Stimulated activated CD4-positive, alpha-beta T cell treated with anti-CD3 and anti-CD28 coated beads, Interleukin-1b, Interleukin-23, amount 100 ng/mL, for 4 hours (primary cell): ENCODE measurements around the gene ENTPD8.
"Not testable (repeated sequence)": the region's sequence is repeated elsewhere in the genome, so short reads cannot be mapped to it uniquely, and the experiment has no call there.

Experiments used
- DNase-seq, 2 donors: peaks; one replicate each; pipeline ENCODE4 v3.0.0-alpha.2; 2020; ENCODE audit warnings: low read depth in 2 of 2

ENTPD8 gene

DNA sequence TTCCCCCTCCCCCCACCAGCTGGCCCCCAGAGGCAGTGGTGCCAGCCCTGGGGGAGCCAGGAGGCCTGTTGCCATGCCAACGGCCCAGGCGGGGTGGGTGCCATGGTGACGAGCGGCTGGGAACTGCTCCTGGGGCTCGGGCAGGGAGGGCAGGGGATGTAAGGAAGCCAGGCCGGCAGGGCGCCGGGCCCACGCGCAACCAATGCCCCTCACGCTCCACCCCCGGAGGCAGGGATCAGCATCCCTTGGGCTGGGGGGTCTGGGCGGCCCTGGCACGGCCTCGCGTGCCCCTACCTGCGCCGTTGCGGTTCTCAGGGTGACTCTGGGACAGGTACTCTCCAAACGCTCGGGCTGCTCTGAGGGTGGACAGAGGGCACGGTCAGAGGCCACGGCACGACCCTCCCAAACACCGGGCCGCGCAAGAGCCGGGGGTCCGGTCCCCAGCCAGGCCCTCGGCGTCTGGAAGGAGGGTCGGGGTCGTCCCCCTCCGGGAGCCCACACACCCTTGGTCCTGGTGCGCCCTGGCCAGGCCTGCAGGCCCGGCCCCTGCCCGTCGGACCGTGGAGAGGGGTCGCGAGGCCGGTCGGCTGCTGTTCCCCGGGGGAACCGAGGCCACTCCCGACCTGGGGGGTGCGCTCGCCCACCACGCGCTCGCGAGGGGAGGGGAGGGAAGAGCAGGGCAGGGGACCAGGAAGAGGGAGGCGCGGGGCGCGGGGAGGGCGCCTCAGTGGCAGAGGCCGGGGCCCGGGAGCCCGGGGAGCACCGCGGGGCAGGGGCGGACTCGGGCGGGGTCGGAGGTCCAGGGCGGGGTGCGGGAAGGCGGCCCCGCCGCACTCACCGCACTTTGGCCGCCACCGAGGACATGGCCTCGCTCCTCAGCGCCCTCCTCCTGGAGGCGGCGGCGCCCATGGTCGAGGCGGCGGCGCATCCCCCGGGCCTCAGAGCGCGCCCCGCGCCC, 17.3 kb upstream of the ENTPD8 start:
- DNase-seq, result no peak

- no peak for DNase-seq
Measured at GRCh38 chr9:137457406-137458193, 16.4 kb upstream of the ENTPD8 start.

DNA sequence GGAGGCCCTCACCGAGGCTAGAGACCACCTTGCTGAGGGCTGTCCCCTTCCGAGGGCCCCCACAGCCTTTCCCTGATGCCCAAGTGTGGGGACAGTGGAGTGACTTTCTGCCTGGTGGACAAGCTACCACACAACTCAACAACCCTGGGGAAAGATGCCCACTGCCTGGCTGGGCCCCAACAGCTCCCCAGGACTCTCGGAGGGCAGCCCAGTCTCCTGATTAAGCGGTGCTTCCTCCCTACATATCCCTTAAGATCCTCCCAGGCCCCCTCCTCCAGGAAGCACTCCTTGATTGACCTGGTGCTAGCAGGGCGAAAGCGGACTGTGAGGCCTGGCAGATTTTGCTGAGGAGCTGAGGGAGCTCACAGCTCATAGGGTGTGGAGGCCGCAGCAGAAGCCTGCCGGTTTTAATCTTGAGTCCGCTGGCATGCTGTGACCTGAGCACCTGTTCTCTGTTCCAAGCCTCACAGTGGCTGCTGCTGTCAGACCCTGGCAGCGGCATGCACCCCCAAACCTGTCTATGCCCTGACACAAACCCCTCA, 15.8 kb upstream of the ENTPD8 start:
- no peak for DNase-seq

DNA sequence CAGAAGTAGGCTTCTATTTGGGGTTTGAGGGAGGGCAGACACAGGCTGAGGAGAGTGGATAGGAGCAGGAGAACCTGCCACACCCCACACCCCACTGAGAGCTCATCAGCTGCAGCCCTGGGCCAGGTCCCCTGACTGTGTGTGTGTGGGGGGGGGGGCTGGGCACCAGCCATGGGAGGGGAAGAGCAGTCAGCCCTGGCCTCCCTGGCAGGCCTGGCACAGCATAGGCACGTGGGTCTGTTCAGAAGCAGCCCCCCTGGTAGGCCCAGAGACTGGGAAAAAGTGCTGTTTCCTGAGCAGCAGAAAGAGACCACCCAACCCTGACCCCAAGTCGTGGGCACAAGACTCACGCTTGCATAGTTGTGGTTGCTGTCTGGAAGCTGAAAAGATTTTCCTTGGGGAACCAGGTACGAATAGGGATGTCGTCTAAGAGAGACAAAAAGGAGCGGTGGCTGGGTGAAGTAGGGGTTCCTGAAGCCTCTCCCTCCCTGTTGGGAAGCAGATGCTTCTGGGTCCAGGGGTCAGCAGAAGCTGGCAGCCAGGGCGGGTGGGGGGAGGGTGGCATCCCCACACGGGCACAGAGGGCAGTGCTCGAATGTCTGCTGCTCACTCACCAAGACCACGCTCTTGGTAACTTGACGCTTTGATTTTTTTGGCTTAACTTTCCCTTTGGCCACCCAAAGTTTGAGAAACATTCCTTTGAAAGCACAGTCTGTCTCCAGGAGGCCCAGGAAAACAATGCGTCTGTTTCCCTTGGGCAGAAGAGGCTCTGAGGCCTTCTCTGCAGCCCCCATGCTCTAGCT, 15.1 kb upstream of the ENTPD8 start:
- DNase-seq, result no peak

DNA sequence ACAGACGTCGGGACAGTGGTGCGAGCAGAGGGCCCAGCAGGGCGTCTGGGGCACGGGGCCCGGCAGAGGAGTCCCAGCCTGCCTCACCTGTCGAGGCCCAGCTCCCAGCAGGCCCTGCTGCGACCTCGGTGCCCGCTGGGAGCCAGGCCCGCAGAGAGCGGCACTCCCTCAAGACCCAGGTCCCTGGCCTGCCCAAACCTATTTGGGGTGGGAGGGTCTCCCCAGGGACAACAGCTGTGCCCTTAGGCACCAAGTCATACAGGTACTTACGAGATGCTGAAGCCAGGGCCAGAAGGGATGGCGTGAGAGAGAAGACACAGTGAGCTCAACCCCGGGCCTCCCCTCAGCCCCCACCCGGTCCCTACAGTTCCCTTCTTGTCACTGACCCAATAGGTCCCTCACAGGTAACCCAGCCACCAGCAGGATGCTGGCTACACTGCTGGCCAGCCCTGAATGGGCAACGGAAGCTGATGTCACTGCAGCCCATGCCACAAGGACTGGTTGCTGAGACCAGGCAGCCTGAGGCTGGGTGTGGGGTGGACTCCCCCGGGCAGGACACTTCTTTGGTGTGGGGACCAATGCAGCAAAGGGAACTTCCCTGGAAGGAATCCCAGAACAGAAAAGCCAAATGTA, 14.3 kb upstream of the ENTPD8 start:
- no peak for DNase-seq

DNA sequence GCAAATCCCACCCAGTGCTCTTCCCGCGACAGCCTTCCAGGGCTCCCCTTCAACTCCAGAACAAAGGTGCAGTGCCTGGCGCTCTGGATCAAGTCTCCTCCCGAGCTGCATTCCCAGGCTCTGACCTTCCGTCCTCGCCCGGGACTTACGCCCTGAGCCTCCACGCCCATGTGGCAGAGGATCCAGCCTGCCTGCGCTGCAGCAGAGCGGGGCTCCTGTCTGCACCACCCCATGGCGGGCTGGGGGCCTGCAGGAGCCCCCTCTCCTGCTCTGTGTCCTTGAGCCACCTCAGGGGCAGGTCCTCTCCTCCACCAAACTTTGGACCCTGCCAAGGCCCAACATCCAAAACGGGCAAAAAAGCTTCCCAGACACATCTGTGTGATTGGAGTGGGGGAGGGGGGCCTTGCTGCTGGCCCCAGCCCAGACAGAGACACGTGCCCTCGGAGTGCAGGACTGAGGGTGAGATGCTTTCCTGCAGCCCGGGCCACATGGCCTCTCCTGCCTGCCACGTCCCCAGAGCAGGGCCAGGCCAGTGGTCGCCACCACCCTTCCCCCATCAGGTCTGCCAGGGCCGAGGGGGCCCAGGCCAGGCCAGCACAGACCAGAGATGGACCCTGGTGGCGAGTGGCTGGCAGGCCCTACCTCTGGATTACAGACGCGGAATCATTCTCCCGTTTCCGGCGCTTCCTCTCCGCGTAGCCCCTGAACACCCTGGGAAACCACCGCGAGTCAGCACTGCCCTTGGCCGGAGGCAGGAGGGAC, 13.6 kb upstream of the ENTPD8 start:
- DNase-seq, result no peak

DNA sequence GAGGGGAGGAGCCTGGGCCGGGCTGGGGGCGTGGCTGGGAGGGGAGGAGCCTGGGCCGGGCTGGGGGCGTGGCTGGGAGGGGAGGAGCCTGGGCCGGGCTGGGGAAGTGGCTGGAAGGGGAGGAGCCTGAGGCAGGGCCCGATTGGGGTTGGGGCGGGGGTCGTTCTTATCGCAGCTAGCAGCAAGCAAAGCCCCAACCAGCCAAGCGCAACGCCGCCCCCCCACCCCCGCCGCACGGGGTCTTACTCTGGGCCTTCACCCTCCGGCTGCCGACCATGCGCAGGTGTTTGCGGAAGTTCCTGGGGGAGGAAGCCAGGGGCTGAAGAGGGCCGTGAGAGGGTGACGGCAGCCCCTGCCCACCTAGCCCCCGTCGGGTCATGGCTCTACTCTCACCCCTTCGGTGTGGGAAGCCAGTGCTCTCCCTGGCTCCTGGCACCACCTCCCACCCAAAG, 13.0 kb upstream of the ENTPD8 start:
- peak in 1 of 2 donors; percentile 40 for DNase-seq

DNA sequence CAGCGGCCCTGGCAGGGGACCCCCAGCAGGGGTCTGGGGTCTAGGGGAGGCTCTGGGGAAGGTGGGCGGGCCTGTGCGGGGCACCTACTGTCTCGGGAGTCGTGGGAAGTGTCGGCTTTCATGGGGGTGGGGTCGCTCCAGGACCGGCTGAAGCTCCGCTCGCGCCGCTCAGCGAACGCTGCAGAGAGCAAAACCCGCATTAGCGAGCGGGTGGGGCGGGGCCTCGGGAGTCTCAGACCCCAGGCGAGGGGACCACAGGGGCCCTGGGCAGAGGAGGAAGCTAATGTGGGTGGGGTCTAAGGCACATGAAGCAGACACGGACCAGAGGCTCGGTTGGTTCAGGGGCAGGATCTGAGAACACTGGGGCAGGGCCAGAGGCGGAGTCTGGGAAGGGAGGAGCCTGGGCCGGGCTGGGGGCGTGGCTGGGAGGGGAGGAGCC, 12.5 kb upstream of the ENTPD8 start:
- peak; percentile 55 for DNase-seq

DNA sequence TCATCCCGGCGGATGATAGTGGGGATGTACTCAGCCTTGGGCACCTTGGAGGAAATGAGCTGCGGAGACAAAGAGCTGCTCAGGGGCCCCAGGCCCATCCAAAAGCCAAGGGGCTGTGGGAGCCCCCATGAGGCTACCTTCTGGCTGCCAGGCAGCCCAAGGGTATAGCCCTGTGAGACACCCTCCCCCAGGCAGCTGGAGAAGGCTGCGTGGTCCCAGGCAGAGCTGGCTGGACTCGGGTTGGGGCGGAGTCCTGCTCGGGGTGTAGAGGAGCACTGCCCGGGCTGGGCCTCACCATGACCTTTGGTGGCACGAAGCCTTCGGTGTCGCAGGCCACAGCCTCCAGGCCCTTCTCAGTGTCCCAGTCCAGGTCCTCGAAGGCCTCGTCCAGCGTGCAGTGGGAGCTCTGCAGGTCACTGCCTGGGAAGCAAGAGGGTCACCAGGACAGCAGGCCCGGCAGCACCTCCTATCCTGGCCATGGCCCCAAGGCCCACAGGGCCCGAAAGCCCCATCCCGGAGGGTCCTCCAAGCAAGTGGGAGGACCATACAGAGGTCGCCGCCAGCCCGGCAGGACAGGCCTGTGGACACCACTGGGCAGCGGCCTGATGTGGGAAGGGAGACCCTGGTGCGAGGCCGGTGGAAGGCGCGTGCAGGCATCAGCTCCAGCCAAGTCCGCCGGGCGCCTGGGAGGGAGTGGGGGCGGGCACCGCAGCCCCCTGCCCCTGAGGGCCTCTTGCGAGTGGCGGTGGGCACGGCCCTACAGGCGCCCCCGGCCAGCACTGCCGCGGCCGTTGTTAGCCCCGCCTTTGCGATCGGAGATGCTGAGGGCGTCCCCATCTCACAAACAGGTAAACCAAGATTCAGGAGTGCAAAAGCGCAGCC, 11.8 kb upstream of the ENTPD8 start:
- no peak for DNase-seq

GRCh38 chr9:137452006-137452760, 11.0 kb upstream of the ENTPD8 start:
- DNase-seq, result no peak

DNA sequence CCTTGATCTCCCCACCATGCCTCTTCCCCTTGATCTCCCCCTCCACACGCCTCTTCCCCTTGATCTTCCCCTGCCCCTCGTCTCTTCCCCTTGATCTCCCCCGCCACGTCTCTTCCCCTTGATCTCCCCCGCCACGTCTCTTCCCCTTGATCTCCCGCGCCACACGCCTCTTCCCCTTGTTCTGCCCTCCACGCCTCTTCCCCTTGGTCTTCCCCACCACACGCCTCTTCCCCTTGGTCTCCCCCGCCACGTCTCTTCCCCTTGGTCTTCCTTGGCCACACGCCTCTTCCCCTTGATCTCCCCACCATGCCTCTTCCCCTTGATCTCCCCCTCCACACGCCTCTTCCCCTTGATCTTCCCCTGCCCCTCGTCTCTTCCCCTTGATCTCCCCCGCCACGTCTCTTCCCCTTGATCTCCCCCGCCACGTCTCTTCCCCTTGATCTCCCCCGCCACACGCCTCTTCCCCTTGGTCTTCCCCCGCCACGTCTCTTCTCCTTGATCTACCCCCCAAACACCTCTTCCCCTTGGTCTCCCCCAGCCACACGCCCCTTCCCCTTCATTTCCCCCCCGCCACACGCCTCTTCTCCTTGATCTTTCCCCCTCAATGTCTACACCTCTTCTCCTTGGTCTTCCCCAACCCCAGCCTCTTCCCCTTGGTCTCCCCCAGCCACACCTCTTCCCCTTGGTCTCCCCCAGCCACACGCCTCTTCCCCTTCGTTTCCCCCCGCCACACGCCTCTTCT, 10.3 kb upstream of the ENTPD8 start:
- DNase-seq, result not testable (repeated sequence)

GRCh38 chr9:137450539-137451222, 9.5 kb upstream of the ENTPD8 start:
- DNase-seq, result peak in 1 of 2 donors; percentile 35

- peak in 1 of 2 donors; percentile 64 for DNase-seq
Measured at GRCh38 chr9:137449931-137450538, 8.9 kb upstream of the ENTPD8 start.

GRCh38 chr9:137449081-137449844, 8.1 kb upstream of the ENTPD8 start:
- DNase-seq, result no peak

DNA sequence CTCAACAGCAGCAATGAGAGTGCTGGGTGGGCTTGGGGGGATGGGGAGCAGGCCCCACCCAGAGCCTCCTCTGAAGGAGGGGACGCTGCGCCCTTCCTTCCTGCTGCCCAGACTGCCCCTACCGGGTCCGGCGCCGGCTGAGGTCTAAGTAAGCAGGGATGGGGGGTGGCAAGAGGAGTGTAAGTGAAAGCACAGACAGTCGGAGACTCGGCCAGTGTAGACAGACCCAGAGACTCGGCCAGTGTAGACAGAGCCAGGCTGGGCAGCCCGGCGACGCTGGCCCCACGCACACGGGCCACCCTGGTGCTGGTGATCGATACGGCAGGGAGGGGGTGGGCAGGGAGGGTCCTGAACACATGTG, 7.4 kb upstream of the ENTPD8 start:
- no peak for DNase-seq
